ENCODE data around the gene ZBTB24. TPM values are rescaled to one million over a fixed set of nuclear protein-coding genes. Genes with fewer than 3 reads are reported as not detected.

Gene ZBTB24
- total RNA-seq, 2 experiments from 2014 or later, result 6.9 to 7.4 TPM

GRCh38 chr6:109428889-109429477, 54.0 kb downstream of the ZBTB24 start:
- no peak for DNase-seq
- no peaks in the 10 kb centered on the region for H3K36me3 Mint-ChIP-seq (ENCODE audit: low read depth)
- CTCF ChIA-PET, result interaction anchor here (0.7 kb wide), 1 partner anchor 36 kb away, joined by 5 read pairs; no protein-coding TSS in a partner anchor

GRCh38 chr6:109424946-109425345, 58.1 kb downstream of the ZBTB24 start:
- Mint-ChIP-seq H3K4me3 (no peak overlapping the region), H3K9me3 (no peaks in the 10 kb centered on the region), H3K27ac (no peak overlapping the region), H3K4me1 (ENCODE audit: low read depth) (no peaks in the 10 kb centered on the region), H3K27me3 (ENCODE audit: low read depth) (peaks cover 2% of the 10 kb centered on the region), H3K36me3 (ENCODE audit: low read depth) (no peaks in the 10 kb centered on the region)
- intact Hi-C loops (cut with micrococcal nuclease), result no loop called here
- no peak for DNase-seq
- CTCF ChIA-PET, result no interaction called here

More at GRCh38 chr6:109428889-109429477, 54.0 kb downstream of the ZBTB24 start:
- Mint-ChIP-seq H3K4me1 (ENCODE audit: low read depth) (no peaks in the 10 kb centered on the region), H3K4me3 (no peak overlapping the region), H3K27ac (no peak overlapping the region), H3K27me3 (ENCODE audit: low read depth) (peaks cover 2% of the 10 kb centered on the region), H3K9me3 (no peaks in the 10 kb centered on the region)
- intact Hi-C loops (cut with micrococcal nuclease), result no loop called here

- intact Hi-C loops (cut with micrococcal nuclease), result no loop called here
- H3K27ac Mint-ChIP-seq, result no peak overlapping the region
- no peaks in the 10 kb centered on the region for H3K36me3 Mint-ChIP-seq (ENCODE audit: low read depth)
- no peak overlapping the region for H3K4me3 Mint-ChIP-seq
- no peaks in the 10 kb centered on the region for H3K9me3 Mint-ChIP-seq
- no peaks in the 10 kb centered on the region for H3K4me1 Mint-ChIP-seq (ENCODE audit: low read depth)
- H3K27me3 Mint-ChIP-seq (ENCODE audit: low read depth), result no peaks in the 10 kb centered on the region
- CTCF ChIA-PET, result no interaction called here
- no peak for DNase-seq
Observed at GRCh38 chr6:109421184-109421583, 61.8 kb downstream of the ZBTB24 start.

- H3K4me3 Mint-ChIP-seq, result no peak overlapping the region
- CTCF ChIA-PET, result interaction anchor here (0.6 kb wide), 1 partner anchor 1535 kb away, joined by 3 read pairs; no protein-coding TSS in a partner anchor
- DNase-seq, result no peak
- intact Hi-C loops (cut with micrococcal nuclease), result no loop called here
- no peak overlapping the region for H3K27ac Mint-ChIP-seq
- H3K9me3 Mint-ChIP-seq, result no peaks in the 10 kb centered on the region
- H3K4me1 Mint-ChIP-seq (ENCODE audit: low read depth), result no peaks in the 10 kb centered on the region
- no peaks in the 10 kb centered on the region for H3K27me3 Mint-ChIP-seq (ENCODE audit: low read depth)
- no peaks in the 10 kb centered on the region for H3K36me3 Mint-ChIP-seq (ENCODE audit: low read depth)
Observed at GRCh38 chr6:109420751-109421150, 62.3 kb downstream of the ZBTB24 start.

- intact Hi-C loops (cut with micrococcal nuclease), result no loop called here
Observed at GRCh38 chr6:109417646-109418045, 65.4 kb downstream of the ZBTB24 start.

More at GRCh38 chr6:109417646-109418045, 65.4 kb downstream of the ZBTB24 start:
- Mint-ChIP-seq H3K9me3 (no peaks in the 10 kb centered on the region), H3K36me3 (ENCODE audit: low read depth) (no peaks in the 10 kb centered on the region), H3K4me1 (ENCODE audit: low read depth) (no peaks in the 10 kb centered on the region), H3K27ac (no peak overlapping the region), H3K27me3 (ENCODE audit: low read depth) (no peaks in the 10 kb centered on the region), H3K4me3 (no peak overlapping the region)
- DNase-seq, result no peak
- CTCF ChIA-PET, result interaction anchor here (0.6 kb wide), 1 partner anchor 569 kb away, joined by 5 read pairs; no protein-coding TSS in a partner anchor

Other genes starting within 250 kb of the ZBTB24 start
- 100 to 1,000 TPM; 177 to 180 TPM for gene CD164, start 100.8 kb downstream of the ZBTB24 start, total RNA-seq
- gene PPIL6, start 42.6 kb downstream of the ZBTB24 start, total RNA-seq, result under 1 TPM in 1 of 2 experiments, not detected in 1; 0.19 TPM
- 1 to 10 TPM; 9.4 to 9.7 TPM for gene SMPD2, start 42.5 kb downstream of the ZBTB24 start, total RNA-seq
- gene MICAL1, start 27.4 kb downstream of the ZBTB24 start, total RNA-seq, result 10 to 100 TPM; 20.4 to 22.9 TPM
- gene AK9, start 208.0 kb upstream of the ZBTB24 start, total RNA-seq, result 1 to 10 TPM; 1.7 TPM
- 10 to 100 TPM; 14.0 to 16.4 TPM for gene FIG4, start 208.1 kb upstream of the ZBTB24 start, total RNA-seq